Rectal smooth muscle tissue (tissue), 1 donor: ENCODE measurements around the gene CCNB1.
"Not testable (repeated sequence)": the region's sequence is repeated elsewhere in the genome, so short reads cannot be mapped to it uniquely, and the experiment has no call there.

Source experiments
- H3K27ac ChIP-seq: one replicate; pipeline ENCODE4 v1.7.0; 2013; ENCODE audit warnings: low read depth, low read length, inconsistent platforms
- H3K27me3 ChIP-seq: one replicate; pipeline ENCODE4 v1.7.0; 2013; ENCODE audit warnings: low read length; ENCODE audit not compliant: control insufficient read depth, insufficient read depth
- H3K36me3 ChIP-seq: one replicate; pipeline ENCODE4 v1.7.0; 2013; ENCODE audit warnings: low read length; ENCODE audit not compliant: control insufficient read depth, insufficient read depth
- H3K4me1 ChIP-seq: one replicate; pipeline ENCODE4 v1.7.0; 2013; ENCODE audit warnings: low read length; ENCODE audit not compliant: control insufficient read depth, insufficient read depth
- H3K4me3 ChIP-seq: one replicate; pipeline ENCODE4 v1.7.0; 2013; ENCODE audit warnings: low read length
- H3K9ac ChIP-seq: one replicate; pipeline ENCODE4 v1.7.0; 2013; ENCODE audit warnings: low read length

CCNB1 gene

DNA sequence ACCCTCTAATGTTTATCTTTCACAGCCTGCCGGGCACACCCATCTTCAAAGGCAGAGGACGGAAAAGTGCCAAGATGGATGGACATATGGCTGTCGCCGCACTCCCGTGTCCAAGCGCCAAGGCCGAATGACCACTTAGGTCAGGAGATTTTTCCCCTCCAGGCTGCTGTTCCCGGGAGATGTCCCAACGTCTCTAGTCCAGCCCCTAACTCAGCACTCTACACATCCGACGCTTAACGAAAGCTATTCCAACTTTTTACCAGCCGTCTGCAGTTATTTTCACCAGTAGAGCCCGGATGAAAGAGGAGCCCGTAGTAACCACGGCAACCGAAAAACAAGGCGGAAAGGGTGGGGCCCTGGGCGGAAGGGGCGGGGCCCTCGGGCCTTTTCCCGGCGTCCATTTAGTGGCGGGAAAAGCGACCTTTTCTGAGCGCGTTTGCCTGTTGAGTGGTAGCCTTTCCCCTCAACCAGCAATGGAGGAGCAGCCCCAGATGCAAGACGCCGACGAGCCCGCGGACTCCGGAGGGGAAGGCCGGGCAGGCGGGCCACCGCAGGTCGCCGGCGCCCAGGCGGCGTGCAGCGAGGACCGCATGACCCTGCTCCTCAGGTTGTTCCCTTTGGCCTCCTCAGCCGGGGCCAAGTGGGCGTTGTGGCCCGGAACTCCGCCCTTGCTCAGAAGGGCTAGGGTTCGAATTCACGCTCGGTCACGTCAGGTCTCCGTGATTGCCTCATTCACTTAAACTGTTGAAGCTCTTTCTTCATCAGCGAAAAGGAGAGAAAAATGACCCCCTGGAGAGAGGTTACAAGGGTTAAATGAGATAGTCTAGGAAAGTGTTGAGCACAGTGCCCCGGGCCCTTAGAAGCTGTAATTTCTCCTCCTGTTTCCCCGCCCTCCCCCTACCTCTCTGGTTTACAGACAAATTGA lies 22.5 kb downstream of the CCNB1 start, which contains the start of gene CENPH:
TSS of gene CENPH (plus strand) at position 422 of the 925 bp plus-strand sequence. CDS start at position 474, 52 bp downstream.
- peak within 1 kb of the TSS; percentile 94 for H3K4me3 ChIP-seq
- H3K27ac ChIP-seq, result peak within 1 kb of the TSS; percentile 40
- H3K4me1 ChIP-seq, result peaks cover 7% of the 10 kb centered on the region
- peak within 1 kb of the TSS; percentile 29 for H3K9ac ChIP-seq
- H3K36me3 ChIP-seq, result peaks cover 2% of the 10 kb centered on the region
- H3K27me3 ChIP-seq, result no peaks in the 10 kb centered on the region

DNA sequence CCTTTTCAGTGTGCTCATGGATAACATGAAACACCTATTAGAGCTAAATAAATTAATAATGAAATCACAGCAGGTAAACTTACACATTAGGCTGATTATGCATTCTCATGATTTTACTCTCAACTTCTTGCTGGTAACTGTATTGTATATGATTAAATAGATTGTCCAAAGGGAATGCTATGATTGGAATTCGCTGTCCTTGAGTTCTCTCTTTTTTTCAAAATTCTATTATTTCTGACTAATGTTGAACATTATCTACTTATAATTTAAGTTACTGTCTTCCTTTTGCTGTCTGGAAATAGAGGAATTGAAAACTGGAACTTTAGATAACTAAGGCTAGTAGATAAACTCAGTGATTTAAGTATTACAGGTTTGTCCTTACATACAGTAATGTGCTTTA lies 35.5 kb downstream of the CCNB1 start:
- no peaks in the 10 kb centered on the region for H3K36me3 ChIP-seq
- H3K9ac ChIP-seq, result no peak overlapping the region
- H3K27me3 ChIP-seq, result no peaks in the 10 kb centered on the region
- H3K4me1 ChIP-seq, result no peaks in the 10 kb centered on the region
- H3K27ac ChIP-seq, result no peak overlapping the region
- H3K4me3 ChIP-seq, result no peak overlapping the region

DNA sequence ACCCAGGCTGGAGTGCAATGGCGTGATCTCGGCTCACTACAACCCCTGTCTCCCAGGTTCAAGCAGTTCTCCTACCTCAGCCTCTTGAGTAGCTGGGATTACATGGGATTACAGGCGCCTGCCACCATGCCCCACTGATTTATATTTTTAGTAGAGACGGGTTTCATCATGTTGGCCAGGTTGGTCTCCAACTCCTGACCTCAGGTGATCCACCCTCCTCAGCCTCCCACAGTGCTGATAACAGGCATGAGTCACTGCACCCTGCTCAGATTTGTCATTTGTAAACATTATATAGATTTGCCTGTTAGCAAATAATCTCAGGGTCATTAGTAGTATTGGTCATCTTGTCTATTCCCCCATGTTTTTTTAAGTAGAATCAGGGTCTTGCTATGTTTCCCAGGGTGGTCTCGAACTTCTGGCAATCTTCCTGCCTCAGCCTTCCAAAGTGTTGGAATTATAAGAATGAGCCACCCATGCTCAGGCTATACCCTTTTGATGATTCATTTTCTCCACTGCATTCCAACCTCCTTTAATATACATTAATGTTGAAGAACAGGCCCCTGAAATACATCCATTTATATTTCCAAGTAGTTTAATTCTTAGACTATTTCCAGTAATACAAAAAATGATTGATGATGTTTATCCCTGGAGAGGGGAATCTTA lies 39.7 kb downstream of the CCNB1 start:
- Histone ChIP-seq H3K27me3 (no peaks in the 10 kb centered on the region), H3K4me1 (no peaks in the 10 kb centered on the region), H3K27ac (no peak overlapping the region), H3K4me3 (no peak overlapping the region), H3K9ac (no peak overlapping the region), H3K36me3 (no peaks in the 10 kb centered on the region)

DNA sequence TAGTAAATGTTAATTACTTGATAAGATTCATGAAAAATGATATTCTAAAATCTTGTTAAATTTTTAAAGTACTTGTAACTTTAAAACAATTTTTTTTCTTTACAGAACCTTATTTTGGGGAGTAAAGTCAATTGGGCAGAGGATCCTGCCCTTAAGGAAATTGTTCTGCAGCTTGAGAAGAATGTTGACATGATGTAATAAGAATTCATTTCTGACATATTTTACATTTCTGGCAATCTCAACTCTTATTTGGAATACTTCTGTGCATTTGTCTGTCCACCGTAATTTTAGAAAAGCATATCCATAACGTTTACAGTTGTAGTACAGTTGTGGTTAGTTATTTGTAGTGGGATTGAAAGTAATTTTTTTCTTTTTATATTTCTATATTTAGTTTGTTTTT lies 42.7 kb downstream of the CCNB1 start:
- no peaks in the 10 kb centered on the region for H3K36me3 ChIP-seq
- no peak overlapping the region for H3K27ac ChIP-seq
- no peak overlapping the region for H3K9ac ChIP-seq
- no peaks in the 10 kb centered on the region for H3K27me3 ChIP-seq
- no peak overlapping the region for H3K4me3 ChIP-seq
- no peaks in the 10 kb centered on the region for H3K4me1 ChIP-seq

DNA sequence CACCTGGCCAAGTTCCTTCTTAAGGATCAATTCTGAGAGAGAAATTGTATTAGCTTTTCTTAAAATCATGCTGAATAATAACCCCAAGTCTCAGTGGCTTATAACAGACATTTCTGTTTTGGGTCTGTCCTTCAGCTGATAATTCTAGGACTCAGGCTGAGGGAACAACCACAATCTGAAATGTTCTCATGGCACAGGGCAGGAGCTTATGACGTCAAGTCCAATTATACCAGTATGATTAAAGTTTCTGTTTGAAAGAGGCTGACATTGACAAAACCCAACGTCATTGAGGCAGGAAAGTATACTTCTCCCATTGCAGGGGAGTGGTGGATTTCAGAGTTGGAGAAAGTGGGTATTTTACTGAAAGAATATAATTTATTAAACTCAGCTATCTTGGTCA lies 44.2 kb downstream of the CCNB1 start:
- Histone ChIP-seq H3K27me3 (no peaks in the 10 kb centered on the region), H3K9ac (no peak overlapping the region), H3K4me1 (no peaks in the 10 kb centered on the region), H3K27ac (no peak overlapping the region), H3K4me3 (no peak overlapping the region), H3K36me3 (no peaks in the 10 kb centered on the region)

DNA sequence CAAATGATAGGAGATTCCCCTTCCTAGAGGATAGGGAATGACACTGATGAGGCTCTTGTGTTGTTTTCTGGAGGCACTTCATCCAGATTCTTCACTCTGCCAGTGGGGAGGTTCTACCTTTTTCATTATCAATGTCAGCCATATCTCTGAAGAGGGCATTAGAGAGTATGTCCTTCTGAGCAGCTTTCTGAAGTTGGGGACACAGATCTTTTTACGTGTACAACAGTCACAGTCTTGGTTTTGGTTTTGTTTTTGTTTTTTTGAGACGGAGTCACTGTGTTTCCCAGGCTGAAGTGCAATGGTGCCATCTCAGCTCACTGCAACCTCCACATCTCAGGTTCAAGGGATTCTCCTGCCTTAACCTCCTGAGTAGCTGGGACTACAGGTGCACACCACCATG lies 45.1 kb downstream of the CCNB1 start:
- Histone ChIP-seq H3K9ac (no peak overlapping the region), H3K27ac (no peak overlapping the region), H3K4me1 (no peaks in the 10 kb centered on the region), H3K27me3 (no peaks in the 10 kb centered on the region), H3K4me3 (no peak overlapping the region), H3K36me3 (no peaks in the 10 kb centered on the region)

DNA sequence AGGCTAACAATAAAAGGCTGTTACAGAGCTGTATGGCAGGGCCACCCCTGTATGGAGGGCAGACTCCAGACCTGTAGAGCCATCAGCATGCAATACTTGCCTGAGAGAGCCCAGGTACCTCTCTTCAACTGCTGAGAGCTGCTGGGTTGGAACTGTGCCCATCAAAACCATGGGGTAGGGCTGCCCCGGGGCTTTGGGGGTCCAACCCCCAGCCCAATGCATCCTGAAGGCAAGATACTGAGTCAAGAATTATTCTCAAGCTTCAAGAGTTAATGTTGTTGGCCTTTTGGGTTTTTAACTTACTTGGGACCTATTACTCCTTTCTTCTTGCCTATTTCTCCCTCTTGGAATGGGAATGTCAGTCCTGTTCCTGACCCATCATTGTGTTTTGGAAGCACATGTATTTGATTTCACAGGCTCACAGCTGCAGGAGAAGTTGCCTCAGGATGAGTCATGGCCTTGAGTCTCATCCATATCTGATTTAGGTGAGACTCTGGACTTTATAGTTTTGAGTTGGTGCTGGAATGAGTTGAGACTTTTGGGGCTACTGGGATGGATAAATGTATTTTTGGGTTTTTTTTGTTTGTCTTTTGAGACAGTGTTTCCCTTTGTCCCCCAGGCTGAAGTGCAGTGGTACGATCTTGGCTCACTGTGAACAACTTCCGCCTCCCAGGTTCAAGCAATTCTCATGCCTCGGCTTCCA lies 46.7 kb downstream of the CCNB1 start:
- Histone ChIP-seq H3K36me3 (no peaks in the 10 kb centered on the region), H3K9ac (no peak overlapping the region), H3K4me3 (no peak overlapping the region), H3K27me3 (no peaks in the 10 kb centered on the region), H3K27ac (no peak overlapping the region), H3K4me1 (peaks cover 2% of the 10 kb centered on the region)

DNA sequence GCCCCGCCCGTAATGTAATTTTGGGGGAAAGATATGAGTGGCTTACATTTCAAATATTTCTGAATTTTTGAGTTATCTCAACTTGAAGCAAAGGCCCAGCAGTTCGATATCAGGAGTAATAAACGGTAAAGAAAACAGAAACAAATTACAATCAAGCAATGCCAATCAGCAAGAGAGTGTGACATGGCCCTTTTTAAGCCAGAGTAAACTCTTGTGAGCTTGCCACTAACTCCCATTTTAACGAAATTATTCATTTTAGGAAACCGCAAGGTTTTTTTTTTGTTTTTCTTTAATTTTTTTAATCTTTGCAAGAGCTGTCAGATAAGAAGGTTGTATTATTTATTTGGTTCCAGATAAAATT lies 50.2 kb downstream of the CCNB1 start:
- H3K27me3 ChIP-seq, result no peaks in the 10 kb centered on the region
- peak overlapping the region; percentile 100 for H3K4me3 ChIP-seq
- H3K27ac ChIP-seq, result peak overlapping the region; percentile 91
- no peak overlapping the region for H3K9ac ChIP-seq
- H3K4me1 ChIP-seq, result peaks cover 8% of the 10 kb centered on the region
- H3K36me3 ChIP-seq, result no peaks in the 10 kb centered on the region

DNA sequence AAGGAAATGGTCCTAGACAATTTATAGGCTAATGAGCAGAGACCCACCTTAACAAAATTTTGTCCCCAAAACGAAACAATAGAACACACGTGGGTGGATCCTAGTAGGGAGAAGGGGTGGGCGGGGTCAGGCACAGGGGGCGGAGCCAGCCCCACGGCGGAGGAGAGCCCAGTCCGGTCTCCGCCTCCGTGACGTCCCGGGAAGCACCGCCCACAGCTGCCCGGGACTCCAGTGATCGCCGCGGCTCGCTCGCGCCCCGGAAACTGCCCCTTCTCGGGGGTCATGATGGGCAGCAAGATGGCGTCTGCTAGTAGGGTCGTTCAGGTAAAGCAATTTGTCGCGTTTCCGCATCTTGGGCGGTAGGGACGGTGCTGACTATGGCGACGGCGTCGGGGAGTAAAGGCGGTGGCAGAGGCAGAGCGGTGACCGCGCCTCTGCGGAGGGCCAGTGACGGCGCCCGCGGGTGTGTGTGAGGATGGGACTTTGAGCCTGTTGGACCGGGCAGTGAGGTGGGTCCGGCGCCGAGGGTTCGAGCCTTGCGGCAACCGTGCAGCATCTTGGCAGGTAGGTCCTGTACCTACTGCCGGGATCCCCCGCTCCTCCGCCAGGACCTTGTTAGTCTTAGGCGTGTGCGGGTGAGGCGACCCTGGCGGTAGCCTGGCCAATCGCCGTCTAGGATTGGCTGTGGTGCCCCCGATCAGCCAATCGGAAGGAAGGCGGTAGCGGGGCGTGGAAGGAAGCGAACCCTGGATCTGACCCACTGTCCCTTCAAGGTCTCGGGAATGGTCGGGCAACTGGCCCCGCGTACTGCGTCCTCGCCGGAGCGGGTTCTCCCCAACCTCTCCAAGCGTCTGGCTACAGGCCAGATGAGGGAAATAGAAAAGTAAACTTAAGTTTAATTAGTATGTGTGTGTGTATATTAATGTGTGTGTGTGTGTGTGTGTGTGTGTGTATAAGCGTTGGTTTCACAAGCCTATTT lies 50.9 kb downstream of the CCNB1 start:
- no peaks in the 10 kb centered on the region for H3K36me3 ChIP-seq
- peak overlapping the region; percentile 91 for H3K27ac ChIP-seq
- peak overlapping the region; percentile 72 for H3K9ac ChIP-seq
- H3K4me1 ChIP-seq, result peaks cover 8% of the 10 kb centered on the region
- no peaks in the 10 kb centered on the region for H3K27me3 ChIP-seq
- peak overlapping the region; percentile 100 for H3K4me3 ChIP-seq

DNA sequence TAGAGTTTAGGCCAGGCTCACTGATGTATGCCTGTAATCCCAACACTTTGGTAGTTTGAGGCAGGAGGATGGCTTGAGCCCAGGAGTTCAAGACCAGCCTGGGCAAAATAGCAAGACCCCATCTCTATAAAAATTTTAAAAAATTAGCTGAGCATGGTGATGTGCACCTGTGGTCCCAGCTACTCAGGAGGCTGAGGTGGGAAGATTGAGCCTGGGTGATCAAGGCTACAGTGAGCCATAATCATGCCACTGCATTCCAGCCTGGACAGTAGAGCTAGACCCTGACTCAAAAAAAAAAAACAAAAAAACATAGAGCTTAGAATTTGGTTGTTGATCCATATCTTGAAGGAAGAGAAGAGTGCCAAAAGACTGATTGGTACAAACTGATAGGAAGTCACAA lies 53.0 kb downstream of the CCNB1 start:
- Histone ChIP-seq H3K27ac (no peak overlapping the region), H3K4me1 (peaks cover 8% of the 10 kb centered on the region), H3K27me3 (no peaks in the 10 kb centered on the region), H3K9ac (no peak overlapping the region), H3K36me3 (no peaks in the 10 kb centered on the region), H3K4me3 (no peak overlapping the region)

DNA sequence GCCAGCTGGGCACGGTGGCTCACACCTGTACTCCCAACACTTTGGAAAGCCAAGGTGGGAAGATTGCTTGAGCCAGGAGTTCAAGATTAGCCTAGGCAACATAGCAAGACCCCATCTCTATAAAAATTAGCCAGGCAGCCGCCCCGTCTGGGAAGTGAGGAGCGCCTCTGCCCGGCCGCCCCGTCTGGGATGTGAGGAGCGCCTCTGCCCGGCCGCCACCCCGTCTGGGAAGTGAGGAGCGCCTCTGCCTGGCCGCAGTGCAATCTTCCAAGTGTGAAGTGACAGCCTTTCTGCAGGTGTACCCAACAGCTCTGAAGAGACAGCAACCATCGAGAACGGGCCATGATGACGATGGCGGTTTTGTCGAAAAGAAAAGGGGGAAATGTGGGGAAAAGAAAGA lies 53.4 kb downstream of the CCNB1 start:
- H3K27me3 ChIP-seq, H3K9ac ChIP-seq, H3K36me3 ChIP-seq, H3K4me3 ChIP-seq, H3K27ac ChIP-seq, H3K4me1 ChIP-seq: not testable (repeated sequence)
